Measurements from ENCODE around the gene IGLL5.

The IGLL5 gene

GRCh38 chr22:22843848-22844247, 43.8 kb upstream of the IGLL5 start:
- H3K4me3 ChIP-seq (replicated peaks; ENCODE audit: low read depth, low read length): no peak overlapping the region
- no peak for TF ChIP-seq CTCF (IDR thresholded peaks at IDR 0.05; ENCODE audit: low read depth, low read length, missing control alignments)
- no peak for DNase-seq (ENCODE audit: extremely low read depth, low read depth)

- no peak for DNase-seq (ENCODE audit: extremely low read depth, low read depth)
Measured at GRCh38 chr22:22847241-22847640, 40.4 kb upstream of the IGLL5 start.

GRCh38 chr22:22848364-22848866, 39.2 kb upstream of the IGLL5 start:
- H3K4me3 ChIP-seq (replicated peaks; ENCODE audit: low read depth, low read length): no peak overlapping the region
- peak; percentile 99 for TF ChIP-seq CTCF (IDR thresholded peaks at IDR 0.05; ENCODE audit: low read depth, low read length, missing control alignments)
- DNase-seq (ENCODE audit: extremely low read depth, low read depth): no peak

More at GRCh38 chr22:22847241-22847640, 40.4 kb upstream of the IGLL5 start:
- H3K4me3 ChIP-seq (replicated peaks; ENCODE audit: low read depth, low read length): no peak overlapping the region
- no peak for TF ChIP-seq CTCF (IDR thresholded peaks at IDR 0.05; ENCODE audit: low read depth, low read length, missing control alignments)

- TF ChIP-seq CTCF (IDR thresholded peaks at IDR 0.05; ENCODE audit: low read depth, low read length, missing control alignments): no peak
- no peak for DNase-seq (ENCODE audit: extremely low read depth, low read depth)
- no peak overlapping the region for H3K4me3 ChIP-seq (replicated peaks; ENCODE audit: low read depth, low read length)
Measured at GRCh38 chr22:22849640-22850610, 37.7 kb upstream of the IGLL5 start.

- no peak for TF ChIP-seq CTCF (IDR thresholded peaks at IDR 0.05; ENCODE audit: low read depth, low read length, missing control alignments)
Measured at GRCh38 chr22:22851969-22852368, 35.6 kb upstream of the IGLL5 start.

GRCh38 chr22:22853713-22854112, 33.9 kb upstream of the IGLL5 start:
- TF ChIP-seq CTCF (IDR thresholded peaks at IDR 0.05; ENCODE audit: low read depth, low read length, missing control alignments): no peak
- H3K4me3 ChIP-seq (replicated peaks; ENCODE audit: low read depth, low read length): no peak overlapping the region
- no peak for DNase-seq (ENCODE audit: extremely low read depth, low read depth)

More at GRCh38 chr22:22851969-22852368, 35.6 kb upstream of the IGLL5 start:
- no peak for DNase-seq (ENCODE audit: extremely low read depth, low read depth)
- H3K4me3 ChIP-seq (replicated peaks; ENCODE audit: low read depth, low read length): no peak overlapping the region

All from HFF-Myc (cell line).